GM20000 (cell line): Measurements from ENCODE around the gene ADGRL3.

Source experiments
- DNase-seq: peaks from one replicate; pipeline ENCODE4 v3.0.0; 2012; ENCODE audit warnings: low spot score
- CTCF ChIP-seq: IDR thresholded peaks from 2 replicates; pipeline ENCODE4 v1.5.1; 2012; ENCODE audit warnings: mild to moderate bottlenecking, control low read depth; ENCODE audit errors: extremely low read depth, missing control alignments

ADGRL3 gene

GRCh38 chr4:62018537-62018936 lies 818.4 kb downstream of the ADGRL3 start:
- no peak for DNase-seq
- no peak for TF ChIP-seq CTCF

- DNase-seq: no peak
Measured at GRCh38 chr4:62023633-62024032, 823.5 kb downstream of the ADGRL3 start.

GRCh38 chr4:62028745-62029144 lies 828.6 kb downstream of the ADGRL3 start:
- DNase-seq: no peak
- TF ChIP-seq CTCF: no peak

More at GRCh38 chr4:62023633-62024032, 823.5 kb downstream of the ADGRL3 start:
- no peak for TF ChIP-seq CTCF

GRCh38 chr4:62030958-62031357 lies 830.8 kb downstream of the ADGRL3 start:
- TF ChIP-seq CTCF: no peak
- DNase-seq: no peak

- TF ChIP-seq CTCF: no peak
- DNase-seq: no peak
Measured at GRCh38 chr4:62037571-62037970, 837.4 kb downstream of the ADGRL3 start.

- DNase-seq: no peak
- no peak for TF ChIP-seq CTCF
Measured at GRCh38 chr4:62051332-62051731, 851.2 kb downstream of the ADGRL3 start.

- no peak for TF ChIP-seq CTCF
- no peak for DNase-seq
Measured at GRCh38 chr4:62053974-62054373, 853.8 kb downstream of the ADGRL3 start.
